Limb (tissue), 2 donors: ENCODE results near the gene PTCD2.

Experiments used
- DNase-seq, 2 donors: peaks; one replicate each; pipeline ENCODE4 v3.0.0-alpha.2; 2016; ENCODE audit errors: extremely low spot score in 2 of 2

PTCD2 gene

GRCh38 chr5:72412283-72413055 lies 92.3 kb downstream of the PTCD2 start:
- DNase-seq, result no peak

GRCh38 chr5:72415616-72416325 lies 95.6 kb downstream of the PTCD2 start:
- no peak for DNase-seq

DNA sequence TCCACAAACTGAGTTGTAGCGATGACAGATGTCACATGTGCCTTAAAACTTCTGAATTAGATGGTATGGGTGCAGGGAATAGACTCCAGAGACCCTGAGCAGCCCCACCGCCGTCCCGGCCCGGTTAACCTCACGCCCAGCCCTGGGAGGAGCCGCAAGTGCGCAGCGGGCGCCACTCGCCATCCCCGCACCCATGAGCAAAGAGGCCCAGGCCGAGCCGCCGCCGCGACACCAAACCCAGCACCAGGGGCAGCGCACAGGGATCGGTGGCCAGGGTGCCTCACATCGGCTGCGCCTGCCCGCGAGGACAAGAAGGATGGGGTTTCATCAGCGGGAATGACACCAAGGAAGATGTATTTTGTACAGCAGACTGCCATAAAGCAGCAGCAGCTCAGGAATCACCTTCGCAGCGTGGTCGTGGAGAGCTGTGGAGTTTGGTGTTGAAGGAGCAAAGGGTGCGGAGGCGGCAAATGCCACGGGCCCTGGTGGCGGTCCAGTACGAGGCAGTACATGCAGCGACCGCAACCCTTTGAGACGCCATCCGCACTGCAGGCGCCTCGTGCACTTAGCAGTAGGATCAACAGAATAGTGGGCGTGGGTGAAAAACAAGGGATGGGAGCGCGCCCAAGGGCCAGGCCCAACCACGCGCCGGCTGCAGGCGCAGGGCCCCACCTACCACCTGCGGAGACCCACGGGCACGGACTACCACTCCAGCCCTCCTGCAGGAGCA lies 97.3 kb downstream of the PTCD2 start:
- DNase-seq, result no peak
